AG04450 (cell line): ENCODE measurements around the gene GPR157. TPM values are rescaled to one million over a fixed set of nuclear protein-coding genes. Genes with fewer than 3 reads are reported as not detected.

Experiments used
- CTCF ChIA-PET: fragments of 300-600, 350-600 bp; formaldehyde crosslinking; extraction: SDS; loops from one replicate; lab custom pipeline; 2022; ENCODE audit warnings: antibody characterized with exemption, inconsistent platforms; lab: Charles Lee
- POLR2A ChIA-PET: fragments of 350-600 bp; formaldehyde crosslinking; extraction: SDS; loops from one replicate; lab custom pipeline; 2021; ENCODE audit warnings: antibody characterized with exemption, inconsistent platforms; lab: Yijun Ruan, JAX
- DNase-seq: peaks from one replicate; pipeline ENCODE4 v3.0.0-alpha.2; 2011; ENCODE audit warnings: low read depth, low spot score
- H3K27ac ChIP-seq: one replicate; pipeline ENCODE4 v1.5.1; 2012; ENCODE audit warnings: low read depth, low read length, control low read depth
- H3K27me3 ChIP-seq: one replicate; pipeline ENCODE4 v1.6.0; 2012; ENCODE audit warnings: low read length; ENCODE audit not compliant: control insufficient read depth, insufficient read depth
- H3K4me3 ChIP-seq: 2 replicates; pipeline ENCODE4 v1.5.1; 2011; ENCODE audit warnings: mild to moderate bottlenecking, low read depth, low read length, control low read depth
- H3K9me3 ChIP-seq: 2 replicates; pipeline ENCODE4 v1.5.1; 2012; ENCODE audit warnings: low read length; ENCODE audit not compliant: control insufficient read depth, insufficient read depth
- polyA plus RNA-seq: library from polyadenylated mRNA; depleted of rRNA; stranded (reverse); fragments of >200 nt; gene quantifications from 2 replicates; pipeline ENCODE4 v1.2.3, GENCODE V29; 2011
- TF ChIP-seq, protein P1 (sequence below): IDR thresholded peaks from 2 replicates; pipeline ENCODE4 v1.5.1; 2011; ENCODE audit warnings: low read depth, low read length, control low read depth, inconsistent platforms

GPR157 gene
- polyA plus RNA-seq, 1 experiment, result 1.1 TPM

- ChIA-PET POLR2A (no interaction called here), CTCF (interaction anchor here (0.6 to 1.7 kb wide), 3 partner anchors 103 to 281 kb away, joined by 3 to 4 read pairs (median 4); no protein-coding TSS in a partner anchor)
- DNase-seq, result no peak
- Histone ChIP-seq H3K9me3 (no peaks in the 10 kb centered on the region), H3K4me3 (no peak overlapping the region), H3K27me3 (no peaks in the 10 kb centered on the region), H3K27ac (no peak overlapping the region)
- TF ChIP-seq, protein P1, sequence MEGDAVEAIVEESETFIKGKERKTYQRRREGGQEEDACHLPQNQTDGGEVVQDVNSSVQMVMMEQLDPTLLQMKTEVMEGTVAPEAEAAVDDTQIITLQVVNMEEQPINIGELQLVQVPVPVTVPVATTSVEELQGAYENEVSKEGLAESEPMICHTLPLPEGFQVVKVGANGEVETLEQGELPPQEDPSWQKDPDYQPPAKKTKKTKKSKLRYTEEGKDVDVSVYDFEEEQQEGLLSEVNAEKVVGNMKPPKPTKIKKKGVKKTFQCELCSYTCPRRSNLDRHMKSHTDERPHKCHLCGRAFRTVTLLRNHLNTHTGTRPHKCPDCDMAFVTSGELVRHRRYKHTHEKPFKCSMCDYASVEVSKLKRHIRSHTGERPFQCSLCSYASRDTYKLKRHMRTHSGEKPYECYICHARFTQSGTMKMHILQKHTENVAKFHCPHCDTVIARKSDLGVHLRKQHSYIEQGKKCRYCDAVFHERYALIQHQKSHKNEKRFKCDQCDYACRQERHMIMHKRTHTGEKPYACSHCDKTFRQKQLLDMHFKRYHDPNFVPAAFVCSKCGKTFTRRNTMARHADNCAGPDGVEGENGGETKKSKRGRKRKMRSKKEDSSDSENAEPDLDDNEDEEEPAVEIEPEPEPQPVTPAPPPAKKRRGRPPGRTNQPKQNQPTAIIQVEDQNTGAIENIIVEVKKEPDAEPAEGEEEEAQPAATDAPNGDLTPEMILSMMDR, result no peak
Observed at GRCh38 chr1:9108056-9108665, 20.7 kb downstream of the GPR157 start.

- ChIA-PET CTCF (interaction anchor here (1.7 to 2.0 kb wide), 2 partner anchors 102 to 190 kb away, joined by 3 to 11 read pairs; no protein-coding TSS in a partner anchor), POLR2A (interaction anchor here (0.6 kb wide), 1 partner anchor 42 kb away, joined by 4 read pairs; no protein-coding TSS in a partner anchor)
- no peak for DNase-seq
Observed at GRCh38 chr1:9107136-9107535, 21.8 kb downstream of the GPR157 start.

DNA sequence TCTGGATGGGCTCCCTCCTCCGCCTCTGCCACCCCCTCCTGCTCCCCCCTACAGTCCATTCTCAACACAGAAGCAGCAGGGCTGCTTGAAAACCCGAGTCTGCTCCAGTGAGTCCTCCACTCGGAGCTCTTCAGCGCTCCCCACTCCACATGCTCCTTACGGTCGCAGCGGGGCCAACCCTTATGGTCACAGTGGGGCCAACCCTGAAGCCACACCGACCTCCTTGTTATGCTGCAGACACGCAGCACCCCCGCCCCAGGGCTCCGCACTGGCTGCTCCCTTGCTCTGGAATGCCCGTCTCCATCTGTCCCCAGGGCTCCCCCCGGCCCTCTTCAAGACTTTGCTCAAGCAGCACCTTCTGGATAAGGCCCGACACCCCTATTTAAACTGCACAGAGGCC is 22.6 kb downstream of the GPR157 start:
- DNase-seq, result no peak

More at GRCh38 chr1:9107136-9107535, 21.8 kb downstream of the GPR157 start:
- no peak overlapping the region for H3K27ac ChIP-seq
- TF ChIP-seq, protein P1, result no peak
- H3K9me3 ChIP-seq, result no peaks in the 10 kb centered on the region
- no peak overlapping the region for H3K4me3 ChIP-seq
- no peaks in the 10 kb centered on the region for H3K27me3 ChIP-seq

DNA sequence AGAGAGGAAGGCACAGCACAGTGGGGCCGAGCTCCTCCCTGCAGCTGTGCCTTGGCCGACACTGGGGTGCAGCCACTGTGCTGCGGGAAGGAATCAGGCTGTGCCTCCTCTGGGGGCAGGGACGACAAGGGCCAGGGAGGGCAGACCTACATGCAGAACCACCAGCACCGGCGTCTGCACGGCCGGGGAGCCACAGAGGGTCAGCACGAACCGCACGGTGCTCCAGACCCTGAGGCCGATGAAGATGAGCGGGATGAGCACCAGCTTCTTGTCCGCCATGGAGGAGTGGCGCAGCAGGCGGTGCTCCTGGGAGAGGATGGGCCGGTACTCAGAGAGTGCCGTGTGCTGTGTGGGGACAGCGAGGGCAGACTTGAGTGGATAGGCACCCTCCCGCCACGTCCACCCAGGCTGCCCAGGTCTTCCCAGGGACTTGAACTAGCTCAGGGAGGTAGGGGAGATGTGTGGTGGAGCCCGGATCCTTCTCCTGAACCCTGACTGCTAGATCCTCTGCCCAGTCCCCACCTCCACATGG is 23.5 kb downstream of the GPR157 start:
- POLR2A ChIA-PET, result no interaction called here
- Histone ChIP-seq H3K27me3 (no peaks in the 10 kb centered on the region), H3K9me3 (no peaks in the 10 kb centered on the region), H3K27ac (no peak overlapping the region), H3K4me3 (no peak overlapping the region)
- TF ChIP-seq, protein P1, result no peak
- no peak for DNase-seq
- CTCF ChIA-PET, result interaction anchor here (0.5 to 5.1 kb wide), 2 partner anchors 39 to 187 kb away, joined by 5 to 49 read pairs; no protein-coding TSS in a partner anchor

More for the DNA sequence above, 22.6 kb downstream of the GPR157 start:
- H3K27me3 ChIP-seq, result no peaks in the 10 kb centered on the region
- ChIA-PET CTCF (interaction anchor here (2.0 kb wide), 1 partner anchor 189 kb away, joined by 11 read pairs; no protein-coding TSS in a partner anchor), POLR2A (no interaction called here)
- TF ChIP-seq, protein P1, result no peak
- H3K27ac ChIP-seq, result no peak overlapping the region
- no peak overlapping the region for H3K4me3 ChIP-seq
- H3K9me3 ChIP-seq, result no peaks in the 10 kb centered on the region
